ENCODE results near the gene GLRA2. TPM values are rescaled to one million over a fixed set of nuclear protein-coding genes. Genes with fewer than 3 reads are reported as not detected.
A peak's percentile ranks its signal among the peaks of the same experiment; 100 is the strongest.

GLRA2 gene
- total RNA-seq, 4 donors from 2014 or later, result 0.48 TPM; not detected in 3

GRCh38 chrX:14616301-14616700, 87.0 kb downstream of the GLRA2 start:
- no peak for DNase-seq
- no peaks in the 10 kb centered on the region for H3K27me3 ChIP-seq
- intact Hi-C loops (cut with DNase I; ENCODE audit: low total_unique reads), result no loop called here
- TF ChIP-seq POLR2A (IDR thresholded peaks at IDR 0.05), result no peak
- TF ChIP-seq, protein P1, sequence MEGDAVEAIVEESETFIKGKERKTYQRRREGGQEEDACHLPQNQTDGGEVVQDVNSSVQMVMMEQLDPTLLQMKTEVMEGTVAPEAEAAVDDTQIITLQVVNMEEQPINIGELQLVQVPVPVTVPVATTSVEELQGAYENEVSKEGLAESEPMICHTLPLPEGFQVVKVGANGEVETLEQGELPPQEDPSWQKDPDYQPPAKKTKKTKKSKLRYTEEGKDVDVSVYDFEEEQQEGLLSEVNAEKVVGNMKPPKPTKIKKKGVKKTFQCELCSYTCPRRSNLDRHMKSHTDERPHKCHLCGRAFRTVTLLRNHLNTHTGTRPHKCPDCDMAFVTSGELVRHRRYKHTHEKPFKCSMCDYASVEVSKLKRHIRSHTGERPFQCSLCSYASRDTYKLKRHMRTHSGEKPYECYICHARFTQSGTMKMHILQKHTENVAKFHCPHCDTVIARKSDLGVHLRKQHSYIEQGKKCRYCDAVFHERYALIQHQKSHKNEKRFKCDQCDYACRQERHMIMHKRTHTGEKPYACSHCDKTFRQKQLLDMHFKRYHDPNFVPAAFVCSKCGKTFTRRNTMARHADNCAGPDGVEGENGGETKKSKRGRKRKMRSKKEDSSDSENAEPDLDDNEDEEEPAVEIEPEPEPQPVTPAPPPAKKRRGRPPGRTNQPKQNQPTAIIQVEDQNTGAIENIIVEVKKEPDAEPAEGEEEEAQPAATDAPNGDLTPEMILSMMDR (IDR thresholded peaks at IDR 0.05), result no peak
- peak overlapping the region in 1 of 2 donors; percentile 5 for H3K27ac ChIP-seq
- no peak overlapping the region for H3K4me3 ChIP-seq
- H3K36me3 ChIP-seq, result no peaks in the 10 kb centered on the region
- no peaks in the 10 kb centered on the region for H3K4me1 ChIP-seq
- no peaks in the 10 kb centered on the region for H3K9me3 ChIP-seq

DNA sequence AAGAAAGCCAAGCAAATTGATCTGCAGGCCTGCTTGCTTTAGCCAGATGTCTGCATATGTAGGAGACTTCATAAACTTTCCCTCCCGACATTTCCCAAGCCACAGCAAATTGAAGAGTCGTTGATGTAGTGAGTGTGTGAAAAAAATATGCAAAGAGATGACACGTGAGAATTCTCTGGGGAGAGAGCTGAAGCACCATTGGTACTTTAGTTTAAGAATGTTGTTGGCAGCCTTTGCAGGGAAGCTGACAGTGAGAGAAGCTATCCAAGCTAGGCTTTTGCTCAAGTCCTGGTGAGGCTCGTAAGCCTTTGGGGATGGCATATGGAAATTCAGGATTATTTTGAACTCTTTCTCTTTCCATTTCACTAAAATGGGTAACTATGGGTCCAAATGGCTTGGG, 87.5 kb downstream of the GLRA2 start:
- Histone ChIP-seq H3K9me3 (no peaks in the 10 kb centered on the region), H3K4me3 (no peak overlapping the region), H3K27me3 (no peaks in the 10 kb centered on the region), H3K27ac (peak overlapping the region in 1 of 2 donors; percentile 5), H3K4me1 (no peaks in the 10 kb centered on the region), H3K36me3 (no peaks in the 10 kb centered on the region)
- intact Hi-C loops (cut with DNase I; ENCODE audit: low total_unique reads), result no loop called here
- TF ChIP-seq, protein P1 (IDR thresholded peaks at IDR 0.05), result no peak
- no peak for TF ChIP-seq POLR2A (IDR thresholded peaks at IDR 0.05)
- DNase-seq, result no peak

DNA sequence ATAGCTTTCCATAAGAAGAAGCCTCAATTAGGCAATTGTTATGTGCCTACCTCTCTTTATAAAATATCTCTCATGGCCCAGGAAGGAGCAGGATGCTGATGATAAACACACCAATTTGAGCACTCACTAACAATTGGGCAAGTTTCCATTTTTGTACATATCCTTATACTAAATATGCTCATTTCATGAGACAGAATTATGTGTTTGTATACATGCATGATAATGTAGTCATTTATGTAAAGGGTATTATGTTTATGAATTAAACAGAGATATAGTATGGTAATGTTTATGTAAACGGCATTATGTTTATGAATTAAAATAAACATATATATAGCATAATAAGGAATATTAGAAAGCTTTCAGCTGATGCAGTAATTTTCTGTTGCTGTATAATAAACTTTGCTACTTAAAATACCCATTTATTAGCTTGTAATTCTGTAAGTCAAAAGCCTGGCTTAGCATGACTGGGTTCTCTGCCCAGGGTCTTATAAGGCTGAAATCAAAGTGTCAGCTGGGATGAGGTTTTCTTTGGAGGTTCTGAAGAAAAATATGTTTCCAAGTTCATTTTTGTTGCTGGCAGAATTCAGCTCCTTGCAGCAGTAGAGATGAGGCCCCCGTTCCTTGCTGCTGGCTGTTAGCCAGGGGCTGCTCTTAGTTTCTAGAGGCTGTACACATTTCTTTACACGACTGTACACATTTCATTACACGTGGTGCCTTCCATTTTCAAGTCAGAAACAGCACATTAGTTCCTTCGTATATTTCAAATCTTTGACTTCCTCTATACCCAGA, 89.0 kb downstream of the GLRA2 start:
- no peak for DNase-seq
- Histone ChIP-seq H3K27me3 (no peaks in the 10 kb centered on the region), H3K36me3 (no peaks in the 10 kb centered on the region), H3K4me1 (no peaks in the 10 kb centered on the region), H3K27ac (no peak overlapping the region), H3K9me3 (no peaks in the 10 kb centered on the region), H3K4me3 (no peak overlapping the region)
- intact Hi-C loops (cut with DNase I; ENCODE audit: low total_unique reads), result no loop called here
- TF ChIP-seq, protein P1 (IDR thresholded peaks at IDR 0.05), result no peak
- TF ChIP-seq POLR2A (IDR thresholded peaks at IDR 0.05), result no peak

DNA sequence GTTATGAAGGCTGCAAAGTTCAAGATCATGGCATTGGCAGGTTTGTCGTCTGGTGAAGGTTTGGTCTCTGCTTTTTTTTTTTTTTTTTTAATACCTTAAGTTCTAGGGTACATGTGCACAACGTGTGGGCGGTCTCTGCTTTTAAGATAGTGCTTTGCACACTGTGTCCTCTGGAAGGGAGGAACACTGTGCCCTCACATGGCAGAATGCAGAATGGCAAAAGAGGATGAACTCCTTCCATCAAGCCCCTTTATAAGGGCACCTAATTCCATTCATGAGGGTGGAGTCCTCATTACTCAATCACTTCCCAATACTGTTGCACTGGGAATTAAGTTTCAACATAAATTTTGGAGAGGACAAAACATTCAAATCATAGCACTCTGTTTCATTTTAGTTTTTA, 101.4 kb downstream of the GLRA2 start:
- Histone ChIP-seq H3K9me3 (no peaks in the 10 kb centered on the region), H3K4me3 (no peak overlapping the region), H3K4me1 (no peaks in the 10 kb centered on the region), H3K27me3 (no peaks in the 10 kb centered on the region), H3K36me3 (no peaks in the 10 kb centered on the region), H3K27ac (no peak overlapping the region)
- DNase-seq, result no peak
- no peak for TF ChIP-seq POLR2A (IDR thresholded peaks at IDR 0.05)
- TF ChIP-seq, protein P1 (IDR thresholded peaks at IDR 0.05), result no peak
- intact Hi-C loops (cut with DNase I; ENCODE audit: low total_unique reads), result no loop called here
